ENCODE data around the gene CDC42EP3.
A peak's percentile ranks its signal among the peaks of the same experiment; 100 is the strongest.

The CDC42EP3 gene

DNA sequence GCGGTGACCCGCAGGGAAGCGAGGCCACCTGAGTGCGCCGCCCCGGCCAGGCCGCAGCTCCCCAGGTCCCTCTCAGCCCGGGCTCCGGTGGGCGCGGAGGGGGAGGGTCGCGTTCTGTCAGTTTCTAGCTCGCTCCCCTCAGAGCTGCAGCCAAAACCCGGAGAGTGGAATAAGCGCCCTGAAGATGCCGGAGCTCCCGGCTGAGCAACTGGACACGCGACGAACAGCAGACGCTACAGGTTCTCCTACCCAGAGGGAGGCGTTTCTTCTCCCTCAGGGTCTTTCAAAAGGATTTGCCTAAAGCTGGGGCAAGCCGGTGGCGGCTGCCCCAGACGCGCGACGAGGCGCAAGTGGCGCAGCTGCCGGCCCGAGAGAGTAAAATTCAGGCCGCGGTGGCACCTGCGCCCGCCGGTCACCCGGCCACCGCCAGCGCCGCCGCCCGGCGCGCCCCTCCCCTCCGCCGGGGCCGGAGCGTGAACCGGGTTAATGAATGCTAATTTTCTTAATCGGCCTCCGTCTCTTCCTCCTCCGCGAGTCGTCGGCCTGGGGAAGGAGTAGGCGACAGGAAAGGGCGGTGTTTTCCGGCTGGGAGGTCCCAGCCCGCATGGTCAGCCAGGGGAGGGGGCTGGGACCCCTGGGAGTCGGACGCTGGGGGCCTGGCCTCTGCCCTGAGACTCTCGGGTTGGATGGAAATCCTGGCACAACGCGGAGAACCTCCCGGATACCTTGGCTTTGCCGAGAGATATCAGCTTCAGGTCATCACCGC, 845 bp upstream of the CDC42EP3 start:
- Mint-ChIP-seq H3K9me3 (no peaks in the 10 kb centered on the region), H3K4me1 (peaks cover 33% of the 10 kb centered on the region), H3K4me3 (peak overlapping the region; percentile 92), H3K27ac (peak overlapping the region; percentile 93), H3K36me3 (no peaks in the 10 kb centered on the region), H3K27me3 (no peaks in the 10 kb centered on the region)
- ATAC-seq (ENCODE audit: low read depth) = peak; percentile 57
- peak; percentile 62 to 72 for DNase-seq (ENCODE audit: low spot score in 2 of 2)

GRCh38 chr2:37671816-37672103, 318 bp upstream of the CDC42EP3 start:
- peak overlapping the region; percentile 93 for H3K27ac Mint-ChIP-seq
- H3K4me1 Mint-ChIP-seq = peaks cover 38% of the 10 kb centered on the region
- ATAC-seq (ENCODE audit: low read depth) (peak; percentile 27), DNase-seq (ENCODE audit: low spot score in 2 of 2) (no peak)
- H3K4me3 Mint-ChIP-seq = peak overlapping the region; percentile 92
- no peaks in the 10 kb centered on the region for H3K9me3 Mint-ChIP-seq
- no peaks in the 10 kb centered on the region for H3K36me3 Mint-ChIP-seq
- no peaks in the 10 kb centered on the region for H3K27me3 Mint-ChIP-seq

DNA sequence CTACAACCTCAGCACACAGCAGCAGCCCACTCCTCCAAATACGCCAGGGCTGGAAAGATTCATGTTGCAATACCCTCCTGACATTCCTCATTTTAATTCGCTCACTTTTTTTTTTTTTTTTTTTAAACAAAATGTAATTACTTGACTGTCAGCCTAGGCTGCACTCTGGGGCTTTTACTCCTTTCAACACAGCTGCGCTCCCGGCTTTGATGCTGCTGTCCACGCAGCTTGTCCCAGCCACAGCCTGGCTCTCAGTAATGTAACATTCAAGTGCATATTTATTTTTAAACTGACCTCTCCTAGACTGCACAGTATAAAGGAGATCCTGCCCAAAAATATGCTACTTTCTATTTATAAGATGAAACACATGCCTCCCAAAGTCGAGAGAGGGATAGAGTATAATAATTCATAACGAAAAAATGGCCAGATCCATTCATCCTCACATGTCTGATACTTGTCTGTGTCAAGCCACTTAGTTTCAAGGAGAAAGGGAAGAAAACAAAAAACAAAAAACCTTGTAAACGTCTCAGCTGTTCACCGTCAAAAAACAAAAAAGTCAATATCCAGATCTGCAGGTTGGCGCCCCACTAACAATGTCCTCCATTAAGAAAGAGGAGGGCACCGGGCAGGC, 949 bp downstream of the CDC42EP3 start:
- DNase-seq (ENCODE audit: low spot score in 2 of 2) = no peak
- no peak for ATAC-seq (ENCODE audit: low read depth)
- peaks cover 46% of the 10 kb centered on the region for H3K4me1 Mint-ChIP-seq
- H3K27me3 Mint-ChIP-seq = no peaks in the 10 kb centered on the region
- H3K27ac Mint-ChIP-seq = peak overlapping the region; percentile 93
- no peaks in the 10 kb centered on the region for H3K9me3 Mint-ChIP-seq
- peak overlapping the region; percentile 92 for H3K4me3 Mint-ChIP-seq
- H3K36me3 Mint-ChIP-seq = no peaks in the 10 kb centered on the region

DNA sequence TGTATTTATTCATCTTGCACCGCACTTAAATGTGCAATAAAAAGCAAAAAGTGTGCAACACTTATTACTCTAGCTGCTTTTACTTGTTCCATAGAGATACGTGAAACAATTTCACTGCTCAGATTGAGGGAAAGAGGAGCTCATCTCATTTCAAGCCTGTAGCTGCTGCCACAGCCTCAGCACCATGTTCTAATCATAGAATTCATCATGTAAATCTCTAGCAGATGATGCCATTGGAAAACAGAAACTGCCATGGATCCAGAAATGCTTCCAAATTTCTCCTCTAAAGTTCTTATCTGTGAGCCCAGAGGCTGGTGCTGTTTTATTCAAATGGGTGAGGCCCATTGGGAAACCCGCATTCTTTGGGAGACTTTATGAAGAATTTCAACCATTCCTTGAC, 2.0 kb downstream of the CDC42EP3 start:
- ATAC-seq (ENCODE audit: low read depth) = no peak
- H3K27ac Mint-ChIP-seq = peak overlapping the region; percentile 93
- H3K4me1 Mint-ChIP-seq = peaks cover 47% of the 10 kb centered on the region
- no peaks in the 10 kb centered on the region for H3K27me3 Mint-ChIP-seq
- DNase-seq (ENCODE audit: low spot score in 2 of 2) = no peak
- no peaks in the 10 kb centered on the region for H3K36me3 Mint-ChIP-seq
- peak overlapping the region; percentile 92 for H3K4me3 Mint-ChIP-seq
- H3K9me3 Mint-ChIP-seq = no peaks in the 10 kb centered on the region

- DNase-seq (ENCODE audit: low spot score in 2 of 2) = no peak
- Mint-ChIP-seq H3K4me3 (no peak overlapping the region), H3K27me3 (no peaks in the 10 kb centered on the region), H3K4me1 (peaks cover 50% of the 10 kb centered on the region), H3K36me3 (peaks cover 1% of the 10 kb centered on the region), H3K27ac (peak overlapping the region; percentile 73), H3K9me3 (no peaks in the 10 kb centered on the region)
- no peak for ATAC-seq (ENCODE audit: low read depth)
Observed at GRCh38 chr2:37667704-37668103, 3.7 kb downstream of the CDC42EP3 start.

- no peaks in the 10 kb centered on the region for H3K9me3 Mint-ChIP-seq
- H3K27ac Mint-ChIP-seq = peak overlapping the region; percentile 73
- H3K36me3 Mint-ChIP-seq = peaks cover 4% of the 10 kb centered on the region
- no peak overlapping the region for H3K4me3 Mint-ChIP-seq
- ATAC-seq (ENCODE audit: low read depth) (no peak), DNase-seq (ENCODE audit: low spot score in 2 of 2) (no peak)
- H3K4me1 Mint-ChIP-seq = peaks cover 53% of the 10 kb centered on the region
- H3K27me3 Mint-ChIP-seq = no peaks in the 10 kb centered on the region
Observed at GRCh38 chr2:37666772-37667171, 4.7 kb downstream of the CDC42EP3 start.

DNA sequence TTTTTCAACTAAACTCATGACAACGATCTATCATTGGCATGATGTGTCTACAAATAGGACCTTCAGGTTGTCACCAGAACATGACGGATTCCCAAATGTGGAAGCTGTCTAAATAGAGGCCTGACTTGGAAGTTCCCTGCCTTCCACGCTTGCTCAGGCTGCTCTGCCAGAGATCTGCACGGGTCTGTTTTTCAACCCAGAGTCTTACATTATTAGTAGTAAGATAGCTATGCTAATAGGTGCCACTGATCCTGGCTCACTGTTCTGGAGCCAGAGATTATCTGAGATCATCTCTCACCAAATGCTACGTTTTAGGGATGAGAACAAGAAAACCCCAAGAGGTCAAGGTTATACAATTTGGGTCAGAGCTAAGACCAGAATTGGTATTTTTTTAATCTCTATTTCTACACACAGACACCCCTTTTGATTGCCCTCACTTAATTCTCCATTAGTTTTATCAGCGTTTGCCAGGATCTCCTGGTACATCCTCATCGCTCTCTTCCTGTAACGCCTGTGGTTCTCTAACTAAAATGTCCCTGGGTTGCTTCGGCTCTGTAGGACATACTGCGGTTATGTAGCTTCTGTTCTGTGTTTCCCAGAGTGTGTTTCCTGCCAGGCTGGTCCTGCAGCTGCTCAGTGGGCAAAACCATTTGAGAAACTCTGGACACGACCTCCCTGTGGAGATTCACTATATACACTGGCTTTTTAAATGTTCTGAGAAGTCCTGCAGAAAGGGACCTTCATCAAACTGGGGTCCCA, 5.7 kb downstream of the CDC42EP3 start:
- Mint-ChIP-seq H3K27ac (peak overlapping the region; percentile 75), H3K27me3 (no peaks in the 10 kb centered on the region), H3K4me3 (peak overlapping the region; percentile 14)

DNA sequence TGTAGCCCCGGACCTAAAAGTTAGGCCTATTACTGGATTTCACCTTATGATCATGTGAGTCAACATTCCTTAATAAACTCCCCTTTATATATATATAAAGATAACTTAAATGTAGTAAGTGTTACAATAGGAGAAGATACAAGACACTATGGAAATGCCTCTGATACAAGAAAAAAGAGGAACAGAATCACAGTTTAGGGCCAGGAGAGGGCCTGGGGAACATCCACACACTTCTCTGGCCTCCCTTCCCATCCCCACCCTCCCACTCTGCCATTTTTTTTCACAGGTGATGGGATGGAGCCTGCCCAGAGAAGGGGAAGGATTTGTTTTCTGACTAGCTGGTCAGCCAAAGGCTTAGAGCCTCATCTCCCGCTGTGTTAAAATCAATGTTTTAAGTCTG, 6.4 kb downstream of the CDC42EP3 start:
- peaks cover 10% of the 10 kb centered on the region for H3K36me3 Mint-ChIP-seq
- DNase-seq (ENCODE audit: low spot score in 2 of 2) (no peak), ATAC-seq (ENCODE audit: low read depth) (no peak)
- H3K27me3 Mint-ChIP-seq = no peaks in the 10 kb centered on the region
- no peaks in the 10 kb centered on the region for H3K9me3 Mint-ChIP-seq
- H3K4me3 Mint-ChIP-seq = no peak overlapping the region
- H3K27ac Mint-ChIP-seq = no peak overlapping the region
- H3K4me1 Mint-ChIP-seq = peaks cover 59% of the 10 kb centered on the region

More for the DNA sequence above, 5.7 kb downstream of the CDC42EP3 start:
- peaks cover 8% of the 10 kb centered on the region for H3K36me3 Mint-ChIP-seq
- ATAC-seq (ENCODE audit: low read depth) = no peak
- no peaks in the 10 kb centered on the region for H3K9me3 Mint-ChIP-seq
- peaks cover 59% of the 10 kb centered on the region for H3K4me1 Mint-ChIP-seq
- DNase-seq (ENCODE audit: low spot score in 2 of 2) = no peak

GRCh38 chr2:37664231-37664643, 7.2 kb downstream of the CDC42EP3 start:
- H3K4me1 Mint-ChIP-seq = peaks cover 62% of the 10 kb centered on the region
- no peak for ATAC-seq (ENCODE audit: low read depth)
- H3K27ac Mint-ChIP-seq = peak overlapping the region; percentile 52
- no peak overlapping the region for H3K4me3 Mint-ChIP-seq
- H3K9me3 Mint-ChIP-seq = no peaks in the 10 kb centered on the region
- H3K27me3 Mint-ChIP-seq = no peaks in the 10 kb centered on the region
- peaks cover 10% of the 10 kb centered on the region for H3K36me3 Mint-ChIP-seq
- no peak for DNase-seq (ENCODE audit: low spot score in 2 of 2)

- Mint-ChIP-seq H3K27ac (peak overlapping the region; percentile 75), H3K36me3 (peaks cover 15% of the 10 kb centered on the region), H3K27me3 (no peaks in the 10 kb centered on the region), H3K4me1 (peaks cover 64% of the 10 kb centered on the region), H3K4me3 (no peak overlapping the region), H3K9me3 (peaks cover 3% of the 10 kb centered on the region)
- ATAC-seq (ENCODE audit: low read depth) (no peak), DNase-seq (ENCODE audit: low spot score in 2 of 2) (no peak)
Observed at GRCh38 chr2:37663390-37663789, 8.1 kb downstream of the CDC42EP3 start.

- H3K27me3 Mint-ChIP-seq = no peaks in the 10 kb centered on the region
- peaks cover 3% of the 10 kb centered on the region for H3K9me3 Mint-ChIP-seq
- H3K4me1 Mint-ChIP-seq = peaks cover 71% of the 10 kb centered on the region
- H3K36me3 Mint-ChIP-seq = peaks cover 17% of the 10 kb centered on the region
- DNase-seq (ENCODE audit: low spot score in 2 of 2) (no peak), ATAC-seq (ENCODE audit: low read depth) (no peak)
- no peak overlapping the region for H3K4me3 Mint-ChIP-seq
- peak overlapping the region; percentile 84 for H3K27ac Mint-ChIP-seq
Observed at GRCh38 chr2:37659723-37660122, 11.7 kb downstream of the CDC42EP3 start.

DNA sequence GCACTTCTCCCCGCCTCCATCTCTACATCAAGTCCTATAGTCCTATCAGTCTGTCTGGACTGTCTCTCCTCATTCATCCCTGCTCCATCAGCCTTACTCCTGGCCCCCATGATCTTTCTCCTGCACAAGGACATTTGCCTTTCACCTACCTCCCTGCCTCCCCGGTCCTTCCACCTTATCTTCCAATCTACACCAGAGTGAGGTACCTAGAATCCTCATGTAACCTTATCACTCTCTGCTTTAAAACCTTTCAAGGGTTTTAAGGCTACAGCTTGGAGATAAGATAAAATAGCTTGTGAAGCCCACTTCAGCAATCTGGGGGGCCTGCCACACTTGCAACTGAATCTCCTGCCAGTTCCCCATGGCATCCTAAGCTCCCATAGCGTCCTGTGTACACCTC, 12.8 kb downstream of the CDC42EP3 start:
- peaks cover 73% of the 10 kb centered on the region for H3K4me1 Mint-ChIP-seq
- H3K27ac Mint-ChIP-seq = peak overlapping the region; percentile 84
- peak overlapping the region; percentile 35 for H3K4me3 Mint-ChIP-seq
- peaks cover 3% of the 10 kb centered on the region for H3K9me3 Mint-ChIP-seq
- H3K27me3 Mint-ChIP-seq = no peaks in the 10 kb centered on the region
- peaks cover 16% of the 10 kb centered on the region for H3K36me3 Mint-ChIP-seq
- ATAC-seq (ENCODE audit: low read depth) (no peak), DNase-seq (ENCODE audit: low spot score in 2 of 2) (no peak)

DNA sequence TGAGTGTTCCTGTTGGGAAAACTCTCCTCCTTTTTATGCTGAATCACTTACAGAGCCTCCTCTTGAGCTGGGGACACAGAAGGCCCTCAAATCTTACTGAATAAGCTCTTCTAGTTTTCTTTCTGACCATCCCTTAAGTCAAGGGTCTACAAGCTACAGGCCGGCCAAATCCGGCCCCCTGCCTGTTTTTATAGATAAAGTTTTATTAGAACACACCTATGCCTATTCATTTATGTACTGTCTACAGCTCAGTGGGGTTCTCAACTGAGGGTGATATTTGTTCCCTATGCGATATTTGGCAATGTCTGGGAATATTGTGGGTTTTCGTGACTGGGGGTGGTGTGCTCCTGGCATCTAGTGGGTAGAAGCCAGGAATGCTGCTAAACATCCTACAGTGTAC, 14.0 kb downstream of the CDC42EP3 start:
- DNase-seq (ENCODE audit: low spot score in 2 of 2) = no peak
- peaks cover 3% of the 10 kb centered on the region for H3K9me3 Mint-ChIP-seq
- H3K36me3 Mint-ChIP-seq = peaks cover 14% of the 10 kb centered on the region
- H3K27ac Mint-ChIP-seq = peak overlapping the region; percentile 84
- H3K4me1 Mint-ChIP-seq = peaks cover 75% of the 10 kb centered on the region
- H3K4me3 Mint-ChIP-seq = peak overlapping the region; percentile 62
- H3K27me3 Mint-ChIP-seq = no peaks in the 10 kb centered on the region
- no peak for ATAC-seq (ENCODE audit: low read depth)

All from memory B cell (primary cell).